ENCODE data around the gene RHOJ. TPM values are rescaled to one million over a fixed set of nuclear protein-coding genes. Genes with fewer than 3 reads are reported as not detected.
A peak's percentile ranks its signal among the peaks of the same experiment; 100 is the strongest.

The RHOJ gene
- total and polyA plus RNA-seq, 5 donors, result 9.6 to 20.3 (median 14.2) TPM

GRCh38 chr14:63282997-63283883 lies 79.0 kb downstream of the RHOJ start:
- ATAC-seq (peak in 1 of 2 donors; percentile 45), DNase-seq (no peak)
- no peak overlapping the region for H3K27ac ChIP-seq (ENCODE audit: low read length)
- 56% methylated on average over 8 of the region's 8 CpGs for WGBS
- no peaks in the 10 kb centered on the region for H3K9me3 ChIP-seq (ENCODE audit: control insufficient read depth, low read length)
- intact Hi-C loops (cut with DNase I), result no loop called here
- H3K4me1 ChIP-seq (ENCODE audit: control insufficient read depth, insufficient read depth, low read length), result no peaks in the 10 kb centered on the region
- no peak overlapping the region for H3K4me3 ChIP-seq (ENCODE audit: low read length)
- no peaks in the 10 kb centered on the region for H3K27me3 ChIP-seq (ENCODE audit: control insufficient read depth, insufficient read depth)

- intact Hi-C loops (cut with DNase I), result no loop called here
- Histone ChIP-seq H3K27me3 (ENCODE audit: control insufficient read depth, insufficient read depth) (no peaks in the 10 kb centered on the region), H3K4me1 (ENCODE audit: control insufficient read depth, insufficient read depth, low read length) (no peaks in the 10 kb centered on the region), H3K4me3 (ENCODE audit: low read length) (no peak overlapping the region), H3K9me3 (ENCODE audit: control insufficient read depth, low read length) (no peaks in the 10 kb centered on the region), H3K27ac (ENCODE audit: low read length) (no peak overlapping the region)
- no peak for DNase-seq
- no peak for ATAC-seq
- 60% methylated on average over 7 of the region's 7 CpGs for WGBS
Measured at GRCh38 chr14:63283884-63284248, 79.6 kb downstream of the RHOJ start.

- H3K27ac ChIP-seq (ENCODE audit: low read length), result no peak overlapping the region
- DNase-seq, result no peak
- ATAC-seq, result no peak
- intact Hi-C loops (cut with DNase I), result no loop called here
- no peak overlapping the region for H3K4me3 ChIP-seq (ENCODE audit: low read length)
- H3K9me3 ChIP-seq (ENCODE audit: control insufficient read depth, low read length), result no peaks in the 10 kb centered on the region
- no peaks in the 10 kb centered on the region for H3K27me3 ChIP-seq (ENCODE audit: control insufficient read depth, insufficient read depth)
- WGBS, result 85% methylated on average over 2 of the region's 2 CpGs
- no peaks in the 10 kb centered on the region for H3K4me1 ChIP-seq (ENCODE audit: control insufficient read depth, insufficient read depth, low read length)
Measured at GRCh38 chr14:63286071-63286470, 81.8 kb downstream of the RHOJ start.

GRCh38 chr14:63287666-63288483 lies 83.6 kb downstream of the RHOJ start:
- Histone ChIP-seq H3K27me3 (ENCODE audit: control insufficient read depth, insufficient read depth) (no peaks in the 10 kb centered on the region), H3K4me1 (ENCODE audit: control insufficient read depth, insufficient read depth, low read length) (no peaks in the 10 kb centered on the region), H3K9me3 (ENCODE audit: control insufficient read depth, low read length) (no peaks in the 10 kb centered on the region), H3K4me3 (ENCODE audit: low read length) (no peak overlapping the region), H3K27ac (ENCODE audit: low read length) (no peak overlapping the region)
- DNase-seq (no peak), ATAC-seq (no peak)
- 74% methylated on average over 6 of the region's 6 CpGs for WGBS
- intact Hi-C loops (cut with DNase I), result no loop called here

- H3K4me3 ChIP-seq (ENCODE audit: low read length), result no peak overlapping the region
- intact Hi-C loops (cut with DNase I), result no loop called here
- H3K4me1 ChIP-seq (ENCODE audit: control insufficient read depth, insufficient read depth, low read length), result no peaks in the 10 kb centered on the region
- DNase-seq, result no peak
- no peaks in the 10 kb centered on the region for H3K9me3 ChIP-seq (ENCODE audit: control insufficient read depth, low read length)
- H3K27ac ChIP-seq (ENCODE audit: low read length), result no peak overlapping the region
- ATAC-seq, result no peak
- no peaks in the 10 kb centered on the region for H3K27me3 ChIP-seq (ENCODE audit: control insufficient read depth, insufficient read depth)
- WGBS, result 92% methylated on average over 1 of the region's 1 CpG
Measured at GRCh38 chr14:63288853-63289252, 84.6 kb downstream of the RHOJ start.

GRCh38 chr14:63290741-63291430 lies 86.6 kb downstream of the RHOJ start:
- WGBS, result 78% methylated on average over 12 of the region's 12 CpGs
- H3K27ac ChIP-seq (ENCODE audit: low read length), result no peak overlapping the region
- no peak for DNase-seq
- H3K9me3 ChIP-seq (ENCODE audit: control insufficient read depth, low read length), result no peaks in the 10 kb centered on the region
- H3K4me1 ChIP-seq (ENCODE audit: control insufficient read depth, insufficient read depth, low read length), result no peaks in the 10 kb centered on the region
- no peaks in the 10 kb centered on the region for H3K27me3 ChIP-seq (ENCODE audit: control insufficient read depth, insufficient read depth)
- peak in 1 of 2 donors; percentile 49 for ATAC-seq
- H3K4me3 ChIP-seq (ENCODE audit: low read length), result no peak overlapping the region
- intact Hi-C loops (cut with DNase I), result no loop called here

- ATAC-seq, result no peak
- H3K9me3 ChIP-seq (ENCODE audit: control insufficient read depth, low read length), result no peaks in the 10 kb centered on the region
- no peak overlapping the region for H3K27ac ChIP-seq (ENCODE audit: low read length)
- H3K4me3 ChIP-seq (ENCODE audit: low read length), result no peak overlapping the region
- H3K27me3 ChIP-seq (ENCODE audit: control insufficient read depth, insufficient read depth), result no peaks in the 10 kb centered on the region
- intact Hi-C loops (cut with DNase I), result no loop called here
- 94% methylated on average over 2 of the region's 2 CpGs for WGBS
- DNase-seq, result no peak
- H3K4me1 ChIP-seq (ENCODE audit: control insufficient read depth, insufficient read depth, low read length), result no peaks in the 10 kb centered on the region
Measured at GRCh38 chr14:63292805-63293204, 88.6 kb downstream of the RHOJ start.

- WGBS, result 74% methylated on average over 8 of the region's 8 CpGs
- intact Hi-C loops (cut with DNase I), result no loop called here
- Histone ChIP-seq H3K4me1 (ENCODE audit: control insufficient read depth, insufficient read depth, low read length) (no peaks in the 10 kb centered on the region), H3K27me3 (ENCODE audit: control insufficient read depth, insufficient read depth) (no peaks in the 10 kb centered on the region), H3K9me3 (ENCODE audit: control insufficient read depth, low read length) (no peaks in the 10 kb centered on the region), H3K27ac (ENCODE audit: low read length) (no peak overlapping the region), H3K4me3 (ENCODE audit: low read length) (no peak overlapping the region)
- DNase-seq (no peak), ATAC-seq (peak in 1 of 2 donors; percentile 34)
Measured at GRCh38 chr14:63295231-63295685, 91.0 kb downstream of the RHOJ start.

GRCh38 chr14:63296060-63296563 lies 91.9 kb downstream of the RHOJ start:
- H3K4me3 ChIP-seq (ENCODE audit: low read length), result no peak overlapping the region
- peak; percentile 64 for ATAC-seq
- 74% methylated on average over 6 of the region's 6 CpGs for WGBS

GRCh38 chr14:63297372-63298063 lies 93.3 kb downstream of the RHOJ start:
- ATAC-seq (no peak), DNase-seq (no peak)
- Histone ChIP-seq H3K27me3 (ENCODE audit: control insufficient read depth, insufficient read depth) (no peaks in the 10 kb centered on the region), H3K27ac (ENCODE audit: low read length) (no peak overlapping the region), H3K4me1 (ENCODE audit: control insufficient read depth, insufficient read depth, low read length) (no peaks in the 10 kb centered on the region), H3K9me3 (ENCODE audit: control insufficient read depth, low read length) (no peaks in the 10 kb centered on the region), H3K4me3 (ENCODE audit: low read length) (no peak overlapping the region)
- intact Hi-C loops (cut with DNase I), result no loop called here
- 88% methylated on average over 4 of the region's 4 CpGs for WGBS

More at GRCh38 chr14:63296060-63296563, 91.9 kb downstream of the RHOJ start:
- Histone ChIP-seq H3K27me3 (ENCODE audit: control insufficient read depth, insufficient read depth) (no peaks in the 10 kb centered on the region), H3K4me1 (ENCODE audit: control insufficient read depth, insufficient read depth, low read length) (no peaks in the 10 kb centered on the region), H3K27ac (ENCODE audit: low read length) (peak overlapping the region; percentile 58), H3K9me3 (ENCODE audit: control insufficient read depth, low read length) (no peaks in the 10 kb centered on the region)
- intact Hi-C loops (cut with DNase I), result no loop called here
- no peak for DNase-seq

All from right cardiac atrium (tissue), 5 donors.